T47D (cell line): ENCODE data around the gene INPP5B.

Experiments
- DNase-seq, 2 experiments: peaks; one replicate each; pipeline versions ENCODE4 v3.0.0 to v3.0.0-alpha.2; 2011 to 2012; ENCODE audit warnings: low read depth in 1 of 2, low spot score in 1 of 2
- JUND ChIP-seq: IDR thresholded peaks from 2 replicates; pipeline ENCODE4 v1.6.1; 2012; ENCODE audit warnings: low read depth
- in situ Hi-C: cut with HindIII; loops from 2 replicates; pipeline ENCODE4 v1.10.0; 2016; ENCODE audit warnings: low sequenced_read_pairs, low pct_unique_long_range_greater_than_20kb

Gene INPP5B

DNA sequence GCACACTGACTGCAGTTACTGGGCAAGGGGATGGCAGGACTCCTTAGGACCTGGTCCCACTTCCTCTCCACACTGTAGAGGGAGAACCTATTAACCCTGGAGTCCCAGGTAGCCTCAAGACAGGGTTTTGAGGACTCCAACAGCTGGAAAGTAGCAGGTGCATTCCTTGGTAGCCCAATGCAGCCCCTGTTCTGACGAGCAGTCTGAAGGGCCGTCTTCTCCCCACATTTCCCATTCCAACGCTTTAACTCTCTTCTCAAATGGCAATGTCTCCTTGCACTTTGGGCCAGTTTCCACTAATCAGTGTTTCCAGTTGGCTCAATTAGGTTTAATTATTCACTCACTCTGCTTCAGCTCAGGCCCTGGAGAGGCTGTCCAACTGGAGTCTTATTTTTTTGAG lies 8.8 kb upstream of the INPP5B start:
- DNase-seq = no peak
- no peak for TF ChIP-seq JUND
- in situ Hi-C loops = no loop called here

DNA sequence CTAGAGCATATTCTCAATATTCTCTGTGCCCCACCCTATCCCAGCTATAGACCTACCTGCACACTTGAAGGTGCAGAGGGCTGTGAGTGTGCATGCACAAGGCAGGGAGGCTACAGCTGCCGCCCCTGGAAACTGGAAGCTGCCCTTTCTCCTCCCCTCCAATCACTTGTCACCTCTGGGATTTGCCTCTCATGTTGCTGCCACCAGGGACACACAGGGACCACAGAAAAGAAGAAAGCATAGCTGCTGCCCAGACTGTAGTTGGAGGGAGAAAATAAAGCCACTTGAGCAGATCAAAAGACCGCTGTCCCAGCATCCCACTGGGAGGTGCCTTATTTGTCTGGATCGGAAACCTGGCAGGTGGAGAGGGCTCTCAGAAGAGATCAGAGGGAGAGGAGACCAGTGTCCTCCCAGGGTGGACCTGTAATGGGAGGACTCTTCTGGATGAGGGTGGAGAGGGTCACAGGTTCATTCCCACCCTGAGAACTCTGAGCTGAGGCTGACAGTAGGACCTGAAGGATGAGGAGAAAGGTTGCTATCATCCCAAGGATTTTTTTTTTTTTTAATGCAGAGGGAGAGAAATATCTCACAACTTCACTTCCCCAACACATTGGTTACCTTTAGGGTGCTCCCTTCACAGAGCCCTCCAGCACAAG lies 7.6 kb upstream of the INPP5B start:
- in situ Hi-C loops = no loop called here
- TF ChIP-seq JUND = no peak

DNA sequence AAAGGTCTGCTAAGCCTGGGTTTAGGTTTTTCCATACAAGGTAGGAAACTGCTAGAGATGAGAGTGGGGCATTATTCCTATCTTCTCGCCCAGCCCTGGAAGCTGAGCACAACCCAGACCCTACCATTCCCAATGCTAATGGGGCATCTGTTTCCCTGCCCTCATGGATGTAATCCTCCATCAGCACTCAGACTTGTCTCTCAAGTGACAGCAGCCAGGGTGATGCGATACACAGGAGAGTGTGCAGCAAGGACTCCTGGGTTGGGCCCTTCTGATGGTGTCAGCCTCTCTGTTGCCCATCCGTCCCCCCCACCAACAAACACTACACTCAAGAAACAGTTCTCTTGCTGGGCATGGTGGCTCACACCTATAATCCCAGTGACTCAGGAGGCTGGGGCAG lies 5.9 kb upstream of the INPP5B start:
- in situ Hi-C loops = no loop called here
- DNase-seq = no peak

More for the DNA sequence above, 7.6 kb upstream of the INPP5B start:
- no peak for DNase-seq

DNA sequence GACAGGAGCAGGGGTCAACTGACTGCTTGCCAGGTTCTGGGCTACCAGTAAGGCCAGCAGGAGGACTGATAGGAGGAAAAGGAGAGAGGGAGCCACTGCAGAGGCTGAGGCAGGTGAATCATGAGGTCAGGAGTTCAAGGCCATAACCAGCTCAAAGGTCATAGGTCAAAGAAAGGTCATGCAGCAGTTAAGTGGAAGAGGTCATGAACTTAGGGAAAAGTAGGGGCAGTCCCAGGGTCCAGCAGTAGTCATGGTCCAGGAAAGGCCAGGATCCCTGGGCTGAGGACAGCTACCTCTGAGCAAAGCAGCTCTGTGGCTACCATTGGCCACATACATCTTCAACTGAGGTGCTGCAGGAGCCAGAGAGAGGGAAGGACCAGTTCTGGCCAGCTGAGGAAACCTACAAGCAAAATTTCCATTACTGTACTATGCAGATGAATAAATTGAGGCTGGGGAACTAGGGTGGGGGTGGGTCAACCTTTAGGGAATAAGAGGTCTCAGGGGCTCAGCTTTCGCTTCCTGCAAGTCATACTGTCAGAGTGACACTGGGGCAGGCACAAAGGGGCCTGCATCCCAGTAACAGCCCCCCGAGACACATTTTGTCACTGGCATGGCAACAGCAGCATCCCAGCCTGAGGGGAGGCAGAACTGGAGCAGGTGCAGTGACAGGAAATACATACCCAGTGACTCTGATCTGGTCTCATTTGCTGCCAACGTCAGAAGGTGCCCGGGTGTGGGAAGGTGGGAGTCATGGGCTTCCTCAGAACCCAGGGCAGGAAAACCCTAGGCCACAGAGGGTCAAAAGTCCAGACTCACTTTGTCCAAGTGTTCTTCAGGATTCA lies 5.2 kb upstream of the INPP5B start:
- DNase-seq = no peak
- in situ Hi-C loops = no loop called here
- TF ChIP-seq JUND = no peak

More for the DNA sequence above, 5.9 kb upstream of the INPP5B start:
- TF ChIP-seq JUND = no peak

DNA sequence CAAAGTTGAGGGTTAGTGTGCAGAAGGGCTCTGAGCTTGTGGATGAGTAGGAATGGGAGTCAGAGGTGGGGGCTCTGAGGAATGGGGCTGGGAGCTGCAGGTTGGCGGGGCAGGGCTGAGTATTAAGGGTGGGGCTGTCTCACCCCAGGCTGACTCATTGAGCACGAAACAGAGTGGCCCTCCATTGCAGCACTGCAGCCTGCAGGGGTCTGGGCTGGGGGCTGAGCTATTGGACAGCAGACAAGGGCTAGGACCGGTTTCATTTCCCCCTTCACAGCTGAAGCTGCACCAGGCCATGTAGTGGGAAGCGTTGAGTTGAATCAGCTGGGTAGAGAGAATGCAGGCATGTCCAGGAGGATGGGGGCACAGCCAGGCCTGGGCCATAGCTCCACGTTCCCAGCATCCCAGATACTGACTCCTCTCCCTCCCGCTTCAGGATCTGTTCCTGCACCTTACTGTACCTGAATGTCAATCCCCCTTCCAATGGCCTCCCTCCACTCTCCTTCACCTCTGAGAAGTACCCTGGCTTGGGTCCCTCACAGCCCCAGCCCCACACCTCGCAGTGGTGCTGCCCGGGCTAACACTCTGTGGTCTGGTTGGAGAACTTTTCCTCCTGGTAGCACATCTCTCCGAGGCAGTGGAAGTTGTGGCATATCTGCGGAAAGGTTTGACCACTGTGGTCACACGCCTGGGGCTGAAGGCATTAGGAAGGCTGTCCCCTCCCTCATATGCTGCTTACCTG lies 4.4 kb upstream of the INPP5B start:
- TF ChIP-seq JUND = no peak
- in situ Hi-C loops = no loop called here
- no peak for DNase-seq

DNA sequence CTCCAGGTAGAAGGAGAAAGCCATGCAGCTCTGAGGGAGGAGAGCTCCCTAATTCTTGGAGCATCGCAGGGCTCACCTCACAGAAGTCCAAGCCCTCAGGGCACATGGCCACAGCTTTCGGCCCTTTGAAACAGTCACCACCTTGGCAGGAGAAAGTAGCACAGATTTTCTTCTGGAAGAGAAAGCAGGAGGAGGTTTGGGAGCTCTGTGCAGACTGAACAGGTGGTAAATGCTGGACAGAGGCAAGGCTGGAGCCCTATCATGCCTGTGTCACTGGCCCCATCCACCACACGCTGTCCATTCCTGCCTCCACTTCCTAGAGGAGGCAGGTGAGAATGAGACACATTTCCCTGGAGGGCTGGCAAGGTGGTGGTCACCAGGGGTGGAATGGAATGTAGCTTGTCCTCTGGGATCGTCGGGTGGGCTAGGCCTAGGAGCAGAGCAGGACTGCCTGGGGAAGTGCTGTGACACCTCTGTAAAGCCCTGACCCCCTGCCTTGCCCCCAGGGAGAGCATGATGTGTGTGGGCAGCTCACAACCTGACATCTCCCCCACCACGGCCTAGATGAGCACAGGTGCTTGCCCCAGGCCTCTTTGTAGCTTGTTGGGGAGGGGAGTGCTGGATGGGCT lies 2.8 kb upstream of the INPP5B start:
- in situ Hi-C loops = no loop called here
- peak; percentile 18 to 22 for DNase-seq
- no peak for TF ChIP-seq JUND

DNA sequence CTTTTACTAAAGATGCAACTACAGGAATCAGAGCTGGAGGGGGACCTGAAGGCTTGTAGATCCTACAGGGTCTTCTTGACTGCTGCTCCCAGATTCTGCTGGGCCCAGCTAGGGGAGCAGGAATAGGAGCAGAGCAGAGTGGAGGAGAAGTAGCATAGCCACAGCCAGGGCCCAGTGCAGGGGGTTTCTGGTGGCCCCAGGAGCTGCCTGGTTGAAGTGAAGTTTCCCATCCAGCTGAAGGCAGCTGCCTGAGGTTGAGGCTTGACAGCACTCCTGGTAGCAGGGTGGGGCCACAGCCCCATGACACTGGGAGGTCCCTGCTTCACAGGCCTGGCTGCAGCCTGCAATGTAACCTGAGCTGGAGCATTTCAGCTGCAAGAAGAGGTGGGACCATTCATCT lies 2.0 kb upstream of the INPP5B start:
- no peak for TF ChIP-seq JUND
- no peak for DNase-seq
- in situ Hi-C loops = no loop called here

DNA sequence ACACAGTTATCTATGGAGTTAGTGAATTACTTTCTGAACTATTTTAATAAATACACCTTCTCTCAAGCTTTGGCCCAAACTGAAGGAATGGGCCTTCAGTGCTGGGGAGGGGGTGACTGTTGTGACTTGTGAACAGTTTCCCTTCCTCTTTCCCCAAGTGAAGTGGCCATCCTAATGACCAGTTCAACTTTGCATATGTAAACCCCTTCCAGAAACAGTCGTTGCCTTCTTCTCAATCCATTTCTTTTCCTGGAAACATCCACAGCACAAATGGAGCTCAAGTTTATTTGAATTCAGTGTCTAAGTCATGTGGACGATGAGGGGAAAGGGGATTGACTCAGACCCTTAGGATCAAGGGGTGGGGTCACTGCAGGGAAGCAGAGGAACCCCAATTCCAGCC lies 1.3 kb upstream of the INPP5B start:
- DNase-seq = no peak
- TF ChIP-seq JUND = no peak
- in situ Hi-C loops = no loop called here

DNA sequence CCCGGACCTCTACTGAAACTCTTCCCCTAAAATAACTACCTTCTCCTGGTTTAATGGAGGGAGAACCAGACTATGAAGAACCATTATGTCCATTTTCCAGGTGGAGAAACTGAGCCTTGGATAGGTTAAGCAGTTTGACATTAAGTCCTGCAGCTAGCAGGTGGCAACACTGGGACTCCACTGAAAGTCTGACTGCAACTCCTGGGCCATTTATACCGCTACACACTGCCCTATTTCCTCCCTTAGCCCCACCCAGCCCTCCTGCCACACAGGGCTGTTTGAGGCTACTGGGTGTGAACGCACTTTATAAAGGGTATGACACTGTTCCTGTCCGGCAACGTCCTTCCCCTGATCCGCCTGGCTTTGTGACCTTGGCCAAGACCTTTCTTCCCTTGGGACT lies 511 bp upstream of the INPP5B start:
- no peak for DNase-seq
- no peak for TF ChIP-seq JUND
- in situ Hi-C loops = no loop called here

DNA sequence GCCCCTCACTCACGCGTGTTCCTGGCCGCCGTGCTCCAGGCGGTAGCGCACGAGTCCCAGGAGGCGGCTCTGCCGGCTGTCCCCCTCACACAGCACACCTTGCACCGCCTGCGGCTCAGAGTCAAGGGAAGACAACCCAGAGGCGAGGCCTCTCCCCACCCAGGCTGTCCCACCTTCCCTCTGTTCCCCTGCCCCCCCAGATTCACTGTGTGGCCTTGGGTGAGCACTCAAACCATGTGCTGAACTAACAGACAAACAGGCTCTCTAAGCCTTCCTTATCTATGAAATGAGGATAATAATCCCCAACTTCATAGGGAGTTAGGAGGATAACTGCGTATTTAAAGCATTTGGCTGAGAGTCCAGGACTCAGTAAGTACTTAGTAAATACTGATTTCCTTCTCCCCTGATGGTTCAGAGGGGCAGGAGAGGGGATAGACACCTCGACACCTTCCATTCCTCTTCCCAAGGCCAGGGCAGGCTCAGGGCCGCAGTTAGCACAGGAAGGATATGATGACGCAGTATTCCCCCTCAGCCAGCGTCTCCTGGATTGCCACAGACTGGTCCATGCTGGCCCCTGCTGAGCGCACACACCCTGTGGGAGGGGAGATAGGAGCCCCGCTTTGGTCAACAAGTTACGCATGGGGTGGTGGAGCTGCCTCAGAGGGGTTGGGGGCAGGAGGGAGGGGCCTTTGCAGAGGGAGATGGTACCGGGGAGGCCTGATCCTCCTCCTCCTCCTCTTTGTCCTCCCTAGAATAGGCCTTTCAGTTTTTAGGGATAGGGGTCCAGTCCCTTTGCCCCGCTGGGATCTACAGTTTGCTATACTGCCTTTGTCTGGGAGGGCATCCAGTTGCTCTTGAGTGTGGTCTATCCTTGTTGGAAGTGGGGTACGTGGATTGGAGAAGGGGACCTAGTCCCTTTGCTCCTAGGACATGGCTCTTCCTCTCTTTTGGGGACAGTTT lies 830 bp downstream of the INPP5B start:
- DNase-seq = no peak
- in situ Hi-C loops = no loop called here
- TF ChIP-seq JUND = no peak

DNA sequence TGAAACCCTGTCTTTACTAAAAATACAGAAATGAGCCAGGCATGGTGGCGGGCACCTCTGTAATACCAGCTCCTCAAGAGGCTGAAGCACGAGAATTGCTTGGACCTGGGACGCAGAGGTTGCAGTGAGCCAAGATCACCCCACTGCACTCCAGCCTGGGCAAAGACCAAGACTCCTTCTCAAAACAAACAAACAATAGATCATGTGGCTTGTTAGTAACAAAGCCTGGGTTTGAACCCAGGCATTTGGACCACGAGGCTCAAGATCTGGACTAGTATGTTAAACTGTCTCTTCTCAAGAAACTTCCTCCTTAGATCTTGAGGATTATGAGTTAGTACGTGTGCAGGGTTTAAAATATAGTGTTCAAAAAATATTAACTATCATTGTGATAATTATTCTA lies 1.6 kb downstream of the INPP5B start:
- in situ Hi-C loops = no loop called here
- no peak for TF ChIP-seq JUND
- DNase-seq = no peak
